ENCODE results near the gene ADCY3. TPM values are rescaled to one million over a fixed set of nuclear protein-coding genes. Genes with fewer than 3 reads are reported as not detected.
"Not testable (repeated sequence)": the region's sequence is repeated elsewhere in the genome, so short reads cannot be mapped to it uniquely, and the experiment has no call there.

The ADCY3 gene
- total and polyA plus RNA-seq, 12 donors, result 8.0 to 72.0 (median 35.1) TPM

- TF ChIP-seq CTCF (IDR thresholded peaks at IDR 0.05) (no peak), POLR2A (IDR thresholded peaks at IDR 0.05) (no peak)
- 98% methylated on average over 4 of the region's 4 CpGs for WGBS, 4 donors
- no peak overlapping the region for H3K27ac ChIP-seq
- peaks cover 2 to 12% of the 10 kb centered on the region in 2 donors for H3K4me1 ChIP-seq (replicated peaks in 1 of 2)
- no peak for DNase-seq
- H3K9me3 ChIP-seq (replicated peaks in 1 of 3), result no peaks in the 10 kb centered on the region
- no peaks in the 10 kb centered on the region for H3K27me3 ChIP-seq
- H3K36me3 ChIP-seq (replicated peaks in 1 of 2), result peaks cover 0 to 3% of the 10 kb centered on the region in 2 donors
- intact Hi-C loops (cut with DNase I), result no loop called here
- H3K4me3 ChIP-seq, result no peak overlapping the region
Measured at GRCh38 chr2:24813691-24814137, 106.3 kb downstream of the ADCY3 start.

GRCh38 chr2:24809316-24810007 lies 110.6 kb downstream of the ADCY3 start:
- no peaks in the 10 kb centered on the region for H3K36me3 ChIP-seq (replicated peaks in 1 of 2)
- no peak for TF ChIP-seq CTCF (IDR thresholded peaks at IDR 0.05)
- no peak for TF ChIP-seq POLR2A (IDR thresholded peaks at IDR 0.05)
- no peaks in the 10 kb centered on the region for H3K4me1 ChIP-seq (replicated peaks in 1 of 2)
- WGBS, 4 donors, result 87 to 90% (median 89%) methylated on average over 4 of the region's 4 CpGs
- no peaks in the 10 kb centered on the region for H3K9me3 ChIP-seq (replicated peaks in 1 of 3)
- H3K27me3 ChIP-seq, result no peaks in the 10 kb centered on the region
- H3K4me3 ChIP-seq, result no peak overlapping the region
- DNase-seq, result no peak
- H3K27ac ChIP-seq, result no peak overlapping the region
- intact Hi-C loops (cut with DNase I), result no loop called here

- TF ChIP-seq CTCF (IDR thresholded peaks at IDR 0.05) (no peak), POLR2A (IDR thresholded peaks at IDR 0.05) (no peak)
- Histone ChIP-seq H3K36me3 (replicated peaks in 1 of 2) (no peaks in the 10 kb centered on the region), H3K27ac (no peak overlapping the region), H3K27me3 (no peaks in the 10 kb centered on the region), H3K4me3 (no peak overlapping the region), H3K9me3 (replicated peaks in 1 of 3) (no peaks in the 10 kb centered on the region), H3K4me1 (replicated peaks in 1 of 2) (no peaks in the 10 kb centered on the region)
- DNase-seq, result no peak
- intact Hi-C loops (cut with DNase I), result no loop called here
Measured at GRCh38 chr2:24806661-24807036, 113.4 kb downstream of the ADCY3 start.

GRCh38 chr2:24805811-24806660 lies 114.0 kb downstream of the ADCY3 start:
- H3K36me3 ChIP-seq (replicated peaks in 1 of 2); H3K27me3 ChIP-seq; intact Hi-C loops (cut with DNase I); H3K9me3 ChIP-seq (replicated peaks in 1 of 3); H3K27ac ChIP-seq; H3K4me1 ChIP-seq (replicated peaks in 1 of 2); H3K4me3 ChIP-seq: not testable (repeated sequence)
- DNase-seq, result peak in 1 of 7 donors; percentile 13
- 90 to 97% (median 95%) methylated on average over 22 to 25 of the region's 25 CpGs for WGBS, 4 donors

GRCh38 chr2:24800487-24800886 lies 119.5 kb downstream of the ADCY3 start:
- H3K27me3 ChIP-seq; DNase-seq; intact Hi-C loops (cut with DNase I); H3K9me3 ChIP-seq (replicated peaks in 1 of 3); H3K4me1 ChIP-seq (replicated peaks in 1 of 2); H3K4me3 ChIP-seq; H3K27ac ChIP-seq; H3K36me3 ChIP-seq (replicated peaks in 1 of 2): not testable (repeated sequence)
- WGBS, 4 donors, result 94 to 97% (median 96%) methylated on average over 3 to 5 of the region's 5 CpGs

All from adrenal gland (tissue), 12 donors.